IMR-90 (cell line): ENCODE results near the gene ITCH.

Experiments used
- FOS ChIP-seq: fragments of 150-350 bp; IDR thresholded peaks from 2 replicates; pipeline ENCODE4 v1.6.1; 2016; ENCODE audit warnings: low read depth, low read length
- POLR2A ChIP-seq: IDR thresholded peaks from 2 replicates; pipeline ENCODE4 v1.6.1; 2012; ENCODE audit warnings: mild to moderate bottlenecking, low read depth, low read length
- RAD21 ChIP-seq: IDR thresholded peaks from 2 replicates; pipeline ENCODE4 v1.6.1; 2012; ENCODE audit warnings: low read length, improper control_type of control experiment
- SMC3 ChIP-seq: fragments of 150-350 bp; IDR thresholded peaks from 2 replicates; pipeline ENCODE4 v1.6.1; 2016; ENCODE audit warnings: low read depth, mild to moderate bottlenecking, antibody characterized with exemption, low read length, moderate library complexity
- TF ChIP-seq, protein P1 (sequence below): conservative IDR thresholded peaks from 2 replicates; pipeline ENCODE4 v1.5.1; 2012; ENCODE audit warnings: mild to moderate bottlenecking, low read depth, low read length, improper control_type of control experiment

- TF ChIP-seq, protein P1, sequence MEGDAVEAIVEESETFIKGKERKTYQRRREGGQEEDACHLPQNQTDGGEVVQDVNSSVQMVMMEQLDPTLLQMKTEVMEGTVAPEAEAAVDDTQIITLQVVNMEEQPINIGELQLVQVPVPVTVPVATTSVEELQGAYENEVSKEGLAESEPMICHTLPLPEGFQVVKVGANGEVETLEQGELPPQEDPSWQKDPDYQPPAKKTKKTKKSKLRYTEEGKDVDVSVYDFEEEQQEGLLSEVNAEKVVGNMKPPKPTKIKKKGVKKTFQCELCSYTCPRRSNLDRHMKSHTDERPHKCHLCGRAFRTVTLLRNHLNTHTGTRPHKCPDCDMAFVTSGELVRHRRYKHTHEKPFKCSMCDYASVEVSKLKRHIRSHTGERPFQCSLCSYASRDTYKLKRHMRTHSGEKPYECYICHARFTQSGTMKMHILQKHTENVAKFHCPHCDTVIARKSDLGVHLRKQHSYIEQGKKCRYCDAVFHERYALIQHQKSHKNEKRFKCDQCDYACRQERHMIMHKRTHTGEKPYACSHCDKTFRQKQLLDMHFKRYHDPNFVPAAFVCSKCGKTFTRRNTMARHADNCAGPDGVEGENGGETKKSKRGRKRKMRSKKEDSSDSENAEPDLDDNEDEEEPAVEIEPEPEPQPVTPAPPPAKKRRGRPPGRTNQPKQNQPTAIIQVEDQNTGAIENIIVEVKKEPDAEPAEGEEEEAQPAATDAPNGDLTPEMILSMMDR: no peak
- TF ChIP-seq FOS (no peak), SMC3 (no peak), RAD21 (no peak), POLR2A (no peak)
Measured at GRCh38 chr20:34491226-34491931, 128.3 kb downstream of the ITCH start.
